Measurements from ENCODE around the gene CAMK4.
"Not testable (repeated sequence)": the region's sequence is repeated elsewhere in the genome, so short reads cannot be mapped to it uniquely, and the experiment has no call there.

The CAMK4 gene

GRCh38 chr5:111383288-111383970, 159.2 kb downstream of the CAMK4 start:
- DNase-seq (ENCODE audit: low spot score): no peak

DNA sequence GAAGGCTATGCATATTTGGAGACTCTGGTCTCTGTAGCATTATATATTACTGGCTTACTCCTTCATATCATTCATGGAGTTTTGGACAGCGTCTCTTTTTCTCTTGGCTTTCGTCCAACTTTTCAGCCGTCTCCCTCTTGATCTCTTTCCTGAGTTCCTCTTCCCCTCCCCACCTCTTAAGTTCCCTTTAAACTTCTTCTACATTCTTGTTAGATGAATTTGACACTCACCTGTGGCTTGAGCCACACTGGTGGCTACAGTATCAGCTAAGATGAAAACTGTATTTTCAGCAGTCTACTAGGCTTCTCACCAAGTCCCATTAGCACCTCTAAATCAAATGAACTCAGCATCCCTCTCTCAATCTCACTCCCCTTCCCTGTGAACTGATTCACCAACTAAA, 160.0 kb downstream of the CAMK4 start:
- no peak for DNase-seq (ENCODE audit: low spot score)

- DNase-seq (ENCODE audit: low spot score): no peak
These were observed 160.9 kb downstream of the CAMK4 start for GRCh38 chr5:111385051-111385450.

- DNase-seq (ENCODE audit: low spot score): no peak
These were observed 162.0 kb downstream of the CAMK4 start for GRCh38 chr5:111385970-111386831.

DNA sequence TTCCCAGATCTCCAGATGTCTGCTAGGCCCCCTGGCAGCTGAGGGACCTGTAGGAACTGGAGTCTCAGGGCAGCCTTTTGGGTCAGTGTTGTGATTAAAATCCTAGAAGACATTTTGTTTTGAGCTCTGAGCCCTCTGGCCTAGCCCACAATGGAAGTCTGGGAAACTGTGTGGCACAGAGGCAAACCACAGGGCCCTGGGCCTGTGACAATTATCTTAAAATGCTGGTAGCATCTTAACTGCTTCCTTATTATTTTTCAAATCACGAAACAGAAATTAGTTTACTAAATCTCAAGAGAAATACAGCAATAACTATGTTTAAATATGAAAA, 162.6 kb downstream of the CAMK4 start:
- DNase-seq (ENCODE audit: low spot score): no peak

GRCh38 chr5:111387361-111387760, 163.2 kb downstream of the CAMK4 start:
- DNase-seq (ENCODE audit: low spot score): no peak

DNA sequence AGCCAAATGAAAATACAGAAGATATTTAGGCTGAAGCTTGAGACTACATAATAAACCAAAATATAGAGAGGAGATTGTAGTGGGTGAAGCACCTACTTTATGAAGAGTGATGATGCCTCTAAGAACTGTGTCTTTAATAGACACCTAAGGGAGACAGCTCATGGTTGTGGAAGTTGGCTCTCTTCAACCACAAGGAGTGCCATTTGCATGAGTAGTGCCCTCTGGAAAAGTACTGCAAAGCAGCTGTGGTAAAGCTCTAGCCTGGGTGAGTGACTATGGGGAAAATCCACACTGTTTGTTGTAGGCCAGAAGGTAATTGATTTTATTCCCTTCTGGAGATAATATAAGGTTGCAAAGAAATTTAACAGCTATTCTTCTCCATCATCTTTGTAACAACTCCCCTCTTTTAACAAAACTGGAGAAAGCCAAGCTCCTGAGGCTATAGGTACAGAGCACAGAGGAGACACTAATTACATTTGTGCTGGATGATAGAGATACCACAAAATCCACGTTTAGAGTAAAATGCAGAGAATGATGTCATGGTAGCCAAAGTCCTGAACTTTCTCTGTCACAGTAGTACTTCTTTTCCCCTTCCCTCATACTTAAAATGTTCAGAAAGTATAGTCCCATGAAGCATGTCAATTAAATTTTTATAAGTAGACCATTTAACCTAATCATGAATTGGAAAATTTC, 165.4 kb downstream of the CAMK4 start:
- DNase-seq (ENCODE audit: low spot score): no peak

- no peak for DNase-seq (ENCODE audit: low spot score)
These were observed 168.0 kb downstream of the CAMK4 start for GRCh38 chr5:111392181-111392580.

- DNase-seq (ENCODE audit: low spot score): no peak
These were observed 170.4 kb downstream of the CAMK4 start for GRCh38 chr5:111394586-111394985.

GRCh38 chr5:111398013-111398412, 173.8 kb downstream of the CAMK4 start:
- DNase-seq (ENCODE audit: low spot score): no peak

DNA sequence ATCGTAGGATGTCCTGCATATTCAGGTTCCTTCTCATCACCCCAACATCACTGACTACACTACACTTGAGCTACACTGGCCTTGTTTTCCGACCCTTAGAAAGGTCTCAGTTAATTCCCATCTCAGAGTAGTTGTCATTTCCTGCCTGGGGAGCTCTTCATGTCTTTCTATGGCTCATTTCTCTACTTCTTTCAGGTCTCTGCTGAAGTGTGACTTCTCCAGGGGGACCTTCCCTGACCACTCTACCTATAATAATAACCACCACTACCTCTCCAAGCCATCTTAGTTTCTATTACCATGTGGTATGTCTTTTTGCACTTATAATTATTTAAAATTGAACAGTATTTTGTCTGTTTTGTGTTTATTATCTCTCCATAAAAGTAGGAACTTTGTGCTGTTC, 174.9 kb downstream of the CAMK4 start:
- no peak for DNase-seq (ENCODE audit: low spot score)

DNA sequence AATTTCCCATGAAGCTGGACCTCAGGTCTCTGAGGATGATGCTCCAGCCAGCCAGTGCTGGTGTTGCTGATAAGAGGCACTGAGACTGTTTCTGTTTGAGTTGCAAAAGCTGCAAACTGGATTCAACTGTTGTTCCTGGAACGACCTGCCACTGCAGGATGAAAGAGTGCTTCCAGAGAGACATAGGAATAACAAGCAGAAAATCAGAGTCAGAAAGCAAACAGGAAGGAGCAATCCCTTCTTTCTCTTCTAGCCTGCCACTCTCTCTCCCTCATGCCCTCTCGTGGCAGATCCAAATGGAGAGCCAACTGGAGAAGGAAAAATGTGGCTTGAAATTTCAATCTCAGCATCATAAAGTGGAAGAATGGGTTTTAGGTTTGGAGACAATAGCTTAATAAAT, 177.7 kb downstream of the CAMK4 start:
- no peak for DNase-seq (ENCODE audit: low spot score)

- no peak for DNase-seq (ENCODE audit: low spot score)
These were observed 180.1 kb downstream of the CAMK4 start for GRCh38 chr5:111404270-111404769.

DNA sequence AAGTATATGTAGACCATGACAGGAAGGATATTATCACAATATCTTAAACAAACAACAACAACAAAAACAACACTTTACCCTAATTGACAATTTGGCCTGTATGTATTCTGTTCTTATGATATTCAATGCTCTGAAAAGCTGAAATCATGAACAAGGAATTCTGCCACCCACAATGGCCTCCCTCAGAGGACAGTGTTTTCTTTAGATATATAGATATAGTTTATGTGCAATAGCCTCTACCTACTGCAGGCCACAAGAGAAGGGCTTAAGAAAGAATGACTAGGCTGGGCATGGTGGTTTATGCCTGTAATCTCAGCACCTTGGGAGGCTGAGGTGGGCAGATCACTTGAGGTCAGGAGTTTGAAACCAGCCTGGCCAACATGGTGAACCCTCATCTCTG, 183.4 kb downstream of the CAMK4 start:
- no peak for DNase-seq (ENCODE audit: low spot score)

GRCh38 chr5:111408817-111409216, 184.6 kb downstream of the CAMK4 start:
- no peak for DNase-seq (ENCODE audit: low spot score)

DNA sequence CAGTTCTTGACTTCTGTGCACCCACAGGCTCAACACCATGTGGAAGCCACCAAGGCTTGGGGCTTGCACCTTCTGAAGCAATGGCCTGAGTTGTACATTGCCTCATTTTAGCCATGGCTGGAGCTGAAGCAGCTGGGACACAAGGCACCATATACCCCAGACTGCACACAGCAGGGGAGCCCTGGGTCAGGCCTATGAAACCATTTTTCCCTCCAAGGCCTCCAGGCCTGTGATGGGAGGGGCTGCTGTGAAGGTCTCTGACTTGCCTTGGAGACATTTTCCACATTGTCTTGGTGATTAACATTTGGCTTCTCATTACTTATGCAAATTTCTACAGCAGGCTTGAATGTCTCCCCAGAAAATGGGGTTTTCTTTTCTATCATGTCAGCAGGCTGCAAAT, 185.1 kb downstream of the CAMK4 start:
- not testable (repeated sequence) for DNase-seq (ENCODE audit: low spot score)

DNA sequence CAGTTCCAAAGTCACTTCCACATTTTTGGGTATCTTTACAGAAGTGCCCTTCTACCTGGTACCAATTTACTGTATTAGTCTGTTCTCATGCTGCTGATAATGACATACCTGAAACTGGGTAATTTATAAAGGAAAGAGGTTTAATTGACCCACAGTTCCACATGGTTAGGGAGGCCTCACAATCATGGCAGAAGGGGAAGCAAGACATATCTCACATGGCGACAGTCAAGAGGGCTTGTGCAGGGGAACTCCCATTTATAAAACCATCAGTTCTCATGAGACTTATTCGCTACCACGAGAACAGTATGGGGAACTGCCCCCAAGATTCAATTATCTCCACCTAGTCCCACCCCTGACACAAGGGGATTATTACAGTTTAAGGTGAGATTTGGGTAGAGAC, 185.9 kb downstream of the CAMK4 start:
- DNase-seq (ENCODE audit: low spot score): not testable (repeated sequence)

DNA sequence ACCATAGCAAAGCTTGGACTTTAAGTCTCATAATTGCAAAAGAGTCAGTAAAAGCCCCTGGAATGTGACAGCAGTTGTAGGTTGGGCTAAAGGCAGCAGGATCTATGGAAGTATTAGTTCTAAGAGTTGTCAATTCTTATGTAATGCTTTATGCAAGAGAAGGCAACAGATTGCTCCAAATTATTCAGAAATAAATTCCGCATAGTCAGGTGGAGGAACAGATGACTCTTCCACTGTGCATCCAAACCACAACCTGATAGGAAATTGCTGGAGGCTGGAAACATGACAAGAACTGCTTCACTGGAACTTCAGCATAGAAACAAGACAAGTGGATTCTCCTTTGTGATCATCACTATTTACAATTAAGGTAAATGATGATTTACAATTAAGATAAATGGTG, 187.1 kb downstream of the CAMK4 start:
- no peak for DNase-seq (ENCODE audit: low spot score)

GRCh38 chr5:111412593-111412992, 188.4 kb downstream of the CAMK4 start:
- DNase-seq (ENCODE audit: low spot score): no peak

- DNase-seq (ENCODE audit: low spot score): no peak
These were observed 190.9 kb downstream of the CAMK4 start for GRCh38 chr5:111415053-111415452.

DNA sequence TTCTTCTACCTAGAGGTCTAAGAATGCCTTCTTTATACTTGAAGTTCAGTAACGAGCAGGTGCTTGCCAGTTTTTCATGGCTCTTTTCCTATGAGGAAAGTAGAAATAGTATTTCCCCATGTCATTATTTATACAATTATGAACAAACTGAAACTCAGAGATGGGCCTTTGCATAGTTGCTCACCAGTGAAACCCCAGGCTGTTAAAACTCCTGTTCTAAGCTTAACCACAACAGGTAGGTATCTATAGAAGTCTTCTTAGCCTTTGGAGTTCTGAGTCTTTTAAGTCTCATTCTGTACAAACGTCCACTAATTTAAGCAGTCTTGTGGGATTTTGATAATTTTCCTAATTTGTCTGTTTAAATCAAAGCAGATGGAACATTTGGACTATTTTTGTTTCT, 198.1 kb downstream of the CAMK4 start:
- no peak for DNase-seq (ENCODE audit: low spot score)

- DNase-seq (ENCODE audit: low spot score): no peak
These were observed 198.8 kb downstream of the CAMK4 start for GRCh38 chr5:111422747-111423720.

Data from CD4-positive, alpha-beta T cell treated with Interleukin-2 at 100 ng/mL for 4 hours (primary cell).